ENCODE results near the gene POU2AF1. TPM values are rescaled to one million over a fixed set of nuclear protein-coding genes. Genes with fewer than 3 reads are reported as not detected.

The POU2AF1 gene
- total RNA-seq, 2 experiments from 2014 or later = 0.52 to 0.78 TPM

DNA sequence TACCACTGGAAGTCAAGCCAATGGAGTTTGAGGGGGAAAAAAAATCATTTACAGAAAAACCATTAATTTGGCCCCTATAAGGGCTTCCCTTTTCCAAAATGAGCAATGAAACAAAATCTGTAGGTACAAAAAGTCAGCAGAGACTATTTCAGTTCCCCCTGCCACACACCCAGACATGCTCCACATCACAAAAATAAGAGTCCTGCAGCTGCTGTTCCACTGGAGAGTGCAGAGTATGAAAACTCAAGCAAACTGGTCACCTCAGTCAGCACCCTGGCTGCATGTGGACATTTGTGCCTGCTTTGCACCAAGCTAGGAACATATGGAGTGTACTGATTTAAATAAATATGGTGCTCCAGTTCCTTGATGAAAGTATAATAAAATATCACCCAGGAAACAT lies 15.1 kb downstream of the POU2AF1 start:
- Histone ChIP-seq H3K27me3 (ENCODE audit: control insufficient read depth in 1 of 2, insufficient read depth in 2 of 2, low read length in 2 of 2) (no peaks in the 10 kb centered on the region), H3K36me3 (ENCODE audit: insufficient read depth, low read length) (no peaks in the 10 kb centered on the region), H3K4me3 (ENCODE audit: low read length) (no peak overlapping the region), H3K9me3 (ENCODE audit: control insufficient read depth in 1 of 2, insufficient read depth in 1 of 2, low read length in 2 of 2) (no peaks in the 10 kb centered on the region), H3K27ac (ENCODE audit: low read depth in 1 of 2, low read length in 2 of 2) (no peak overlapping the region), H3K4me1 (ENCODE audit: insufficient read depth, low read length) (no peaks in the 10 kb centered on the region)
- DNase-seq (no peak), ATAC-seq (ENCODE audit: poor library complexity) (no peak)
- H3K36me3 Mint-ChIP-seq (ENCODE audit: low read depth) = no peaks in the 10 kb centered on the region
- POLR2A ChIA-PET = no interaction called here
- H3K4me1 Mint-ChIP-seq (ENCODE audit: low read depth) = no peaks in the 10 kb centered on the region
- TF ChIP-seq, protein P1, sequence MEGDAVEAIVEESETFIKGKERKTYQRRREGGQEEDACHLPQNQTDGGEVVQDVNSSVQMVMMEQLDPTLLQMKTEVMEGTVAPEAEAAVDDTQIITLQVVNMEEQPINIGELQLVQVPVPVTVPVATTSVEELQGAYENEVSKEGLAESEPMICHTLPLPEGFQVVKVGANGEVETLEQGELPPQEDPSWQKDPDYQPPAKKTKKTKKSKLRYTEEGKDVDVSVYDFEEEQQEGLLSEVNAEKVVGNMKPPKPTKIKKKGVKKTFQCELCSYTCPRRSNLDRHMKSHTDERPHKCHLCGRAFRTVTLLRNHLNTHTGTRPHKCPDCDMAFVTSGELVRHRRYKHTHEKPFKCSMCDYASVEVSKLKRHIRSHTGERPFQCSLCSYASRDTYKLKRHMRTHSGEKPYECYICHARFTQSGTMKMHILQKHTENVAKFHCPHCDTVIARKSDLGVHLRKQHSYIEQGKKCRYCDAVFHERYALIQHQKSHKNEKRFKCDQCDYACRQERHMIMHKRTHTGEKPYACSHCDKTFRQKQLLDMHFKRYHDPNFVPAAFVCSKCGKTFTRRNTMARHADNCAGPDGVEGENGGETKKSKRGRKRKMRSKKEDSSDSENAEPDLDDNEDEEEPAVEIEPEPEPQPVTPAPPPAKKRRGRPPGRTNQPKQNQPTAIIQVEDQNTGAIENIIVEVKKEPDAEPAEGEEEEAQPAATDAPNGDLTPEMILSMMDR (IDR thresholded peaks at IDR 0.05) = no peak
- no peak overlapping the region for H3K27ac Mint-ChIP-seq
- no peaks in the 10 kb centered on the region for H3K9me3 Mint-ChIP-seq
- no peak overlapping the region for H3K4me3 Mint-ChIP-seq
- CTCF ChIA-PET = no interaction called here
- intact Hi-C loops (cut with DNase I, micrococcal nuclease) = no loop called here
- H3K27me3 Mint-ChIP-seq = no peaks in the 10 kb centered on the region

DNA sequence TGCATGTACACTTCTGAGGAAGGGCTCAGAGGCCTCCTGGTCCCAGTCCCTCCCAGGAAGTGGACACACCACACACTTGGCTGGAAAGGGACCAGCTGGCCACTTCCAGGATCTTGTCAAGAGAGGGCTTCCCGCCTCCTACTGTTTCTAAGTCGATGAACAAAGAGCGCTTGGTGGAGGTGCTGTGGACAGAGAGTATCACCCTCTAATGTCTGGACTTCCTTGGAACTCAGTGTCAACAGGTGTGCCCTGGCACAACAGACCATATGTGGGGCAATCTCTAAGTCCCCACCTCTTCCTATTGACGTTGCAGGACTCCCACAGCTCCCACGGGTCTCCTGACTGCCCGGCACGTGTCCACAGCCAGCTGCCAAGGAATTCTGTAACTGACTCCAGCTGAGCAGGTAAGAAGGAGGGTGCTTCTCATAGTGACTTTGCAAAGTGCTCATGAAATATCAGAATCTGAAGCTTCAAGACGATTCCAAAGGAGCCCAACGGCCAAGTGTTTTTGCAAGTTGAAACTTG lies 16.1 kb downstream of the POU2AF1 start:
- Mint-ChIP-seq H3K4me3 (no peak overlapping the region), H3K36me3 (ENCODE audit: low read depth) (no peaks in the 10 kb centered on the region), H3K4me1 (ENCODE audit: low read depth) (no peaks in the 10 kb centered on the region), H3K27ac (no peak overlapping the region), H3K27me3 (no peaks in the 10 kb centered on the region), H3K9me3 (no peaks in the 10 kb centered on the region)
- ChIA-PET POLR2A (no interaction called here), CTCF (no interaction called here)
- Histone ChIP-seq H3K27ac (ENCODE audit: low read depth in 1 of 2, low read length in 2 of 2) (no peak overlapping the region), H3K4me1 (ENCODE audit: insufficient read depth, low read length) (no peaks in the 10 kb centered on the region), H3K27me3 (ENCODE audit: control insufficient read depth in 1 of 2, insufficient read depth in 2 of 2, low read length in 2 of 2) (no peaks in the 10 kb centered on the region), H3K9me3 (ENCODE audit: control insufficient read depth in 1 of 2, insufficient read depth in 1 of 2, low read length in 2 of 2) (no peaks in the 10 kb centered on the region), H3K4me3 (ENCODE audit: low read length) (no peak overlapping the region), H3K36me3 (ENCODE audit: insufficient read depth, low read length) (no peaks in the 10 kb centered on the region)
- TF ChIP-seq, protein P1 (IDR thresholded peaks at IDR 0.05) = no peak
- intact Hi-C loops (cut with DNase I, micrococcal nuclease) = no loop called here
- ATAC-seq (ENCODE audit: poor library complexity) = no peak
- no peak for DNase-seq

DNA sequence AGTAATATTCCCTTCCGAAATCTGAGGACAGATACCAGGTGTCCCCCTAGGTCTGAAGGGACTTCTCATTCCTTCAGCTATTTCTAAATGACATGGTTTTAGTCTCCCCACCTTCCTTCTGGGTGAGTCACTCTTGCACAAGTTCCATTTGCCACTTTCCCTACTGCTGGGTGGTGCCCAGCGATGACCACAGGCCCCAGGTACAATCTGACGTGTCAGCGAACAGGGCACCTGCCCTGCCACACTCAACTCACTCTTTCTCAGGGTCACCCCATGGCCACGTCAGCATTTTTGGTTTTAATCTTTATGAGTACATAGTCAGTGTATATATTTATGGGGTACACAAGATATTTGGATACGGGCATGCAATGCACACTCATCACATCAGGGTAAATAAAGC lies 17.2 kb downstream of the POU2AF1 start:
- ATAC-seq (ENCODE audit: poor library complexity) = no peak
- H3K27me3 ChIP-seq (ENCODE audit: control insufficient read depth in 1 of 2, insufficient read depth in 2 of 2, low read length in 2 of 2) = no peaks in the 10 kb centered on the region
- no peaks in the 10 kb centered on the region for H3K4me1 ChIP-seq (ENCODE audit: insufficient read depth, low read length)
- Mint-ChIP-seq H3K4me1 (ENCODE audit: low read depth) (no peaks in the 10 kb centered on the region), H3K9me3 (no peaks in the 10 kb centered on the region), H3K27me3 (no peaks in the 10 kb centered on the region), H3K27ac (no peak overlapping the region), H3K36me3 (ENCODE audit: low read depth) (no peaks in the 10 kb centered on the region), H3K4me3 (no peak overlapping the region)
- no peak for DNase-seq
- H3K9me3 ChIP-seq (ENCODE audit: control insufficient read depth in 1 of 2, insufficient read depth in 1 of 2, low read length in 2 of 2) = no peaks in the 10 kb centered on the region
- CTCF ChIA-PET = interaction anchor here (1.1 kb wide), 1 partner anchor 84 kb away, joined by 4 read pairs; no protein-coding TSS in a partner anchor
- TF ChIP-seq, protein P1 (IDR thresholded peaks at IDR 0.05) = no peak
- no peak overlapping the region for H3K27ac ChIP-seq (ENCODE audit: low read depth in 1 of 2, low read length in 2 of 2)
- POLR2A ChIA-PET = no interaction called here
- intact Hi-C loops (cut with DNase I, micrococcal nuclease) = no loop called here
- H3K4me3 ChIP-seq (ENCODE audit: low read length) = no peak overlapping the region
- H3K36me3 ChIP-seq (ENCODE audit: insufficient read depth, low read length) = no peaks in the 10 kb centered on the region
